ENCODE results near the gene DOK7.

Gene DOK7

DNA sequence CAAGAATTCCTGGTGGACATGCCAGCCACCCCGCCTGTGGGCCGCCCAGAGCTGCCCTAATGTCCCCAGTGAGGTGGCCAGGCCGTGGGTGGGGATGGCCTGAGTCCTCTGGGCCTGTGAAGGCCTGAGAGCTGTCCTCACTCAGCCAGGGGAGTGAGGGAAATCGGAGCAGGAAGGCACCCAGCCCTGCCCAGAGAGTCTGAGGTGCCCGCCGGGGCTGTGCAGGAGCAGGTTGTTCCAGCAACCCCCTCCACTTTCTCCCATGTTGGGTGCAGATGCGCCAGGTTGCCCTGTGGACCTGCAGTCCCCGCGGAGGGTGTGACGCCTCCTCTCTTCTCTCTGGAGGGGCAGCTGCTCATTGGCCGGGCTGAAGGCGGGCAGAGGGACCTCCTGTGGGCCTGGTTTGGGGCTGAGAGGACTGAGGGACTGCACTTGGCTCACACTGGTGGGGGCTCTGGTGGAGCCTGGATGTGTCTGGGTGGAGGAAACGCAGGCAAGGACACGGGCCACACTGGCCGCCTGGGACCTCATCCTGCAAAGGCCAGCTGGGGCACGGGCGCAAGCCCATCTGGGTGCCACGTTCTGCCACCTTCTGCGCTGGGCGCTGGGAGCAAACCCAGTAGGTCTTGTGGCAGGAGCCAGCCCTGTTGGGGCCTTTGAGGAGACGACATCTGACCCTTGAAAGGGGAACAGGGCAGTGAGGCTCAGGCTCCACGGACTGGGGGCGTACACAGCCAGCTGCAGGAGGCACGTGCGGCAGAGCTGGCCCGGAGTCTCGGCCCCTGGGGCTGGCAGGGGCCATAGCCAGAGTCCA is 14.0 kb downstream of the DOK7 start:
- no peak for DNase-seq

- no peak for DNase-seq
Measured at GRCh38 chr4:3477750-3478430, 14.8 kb downstream of the DOK7 start.

DNA sequence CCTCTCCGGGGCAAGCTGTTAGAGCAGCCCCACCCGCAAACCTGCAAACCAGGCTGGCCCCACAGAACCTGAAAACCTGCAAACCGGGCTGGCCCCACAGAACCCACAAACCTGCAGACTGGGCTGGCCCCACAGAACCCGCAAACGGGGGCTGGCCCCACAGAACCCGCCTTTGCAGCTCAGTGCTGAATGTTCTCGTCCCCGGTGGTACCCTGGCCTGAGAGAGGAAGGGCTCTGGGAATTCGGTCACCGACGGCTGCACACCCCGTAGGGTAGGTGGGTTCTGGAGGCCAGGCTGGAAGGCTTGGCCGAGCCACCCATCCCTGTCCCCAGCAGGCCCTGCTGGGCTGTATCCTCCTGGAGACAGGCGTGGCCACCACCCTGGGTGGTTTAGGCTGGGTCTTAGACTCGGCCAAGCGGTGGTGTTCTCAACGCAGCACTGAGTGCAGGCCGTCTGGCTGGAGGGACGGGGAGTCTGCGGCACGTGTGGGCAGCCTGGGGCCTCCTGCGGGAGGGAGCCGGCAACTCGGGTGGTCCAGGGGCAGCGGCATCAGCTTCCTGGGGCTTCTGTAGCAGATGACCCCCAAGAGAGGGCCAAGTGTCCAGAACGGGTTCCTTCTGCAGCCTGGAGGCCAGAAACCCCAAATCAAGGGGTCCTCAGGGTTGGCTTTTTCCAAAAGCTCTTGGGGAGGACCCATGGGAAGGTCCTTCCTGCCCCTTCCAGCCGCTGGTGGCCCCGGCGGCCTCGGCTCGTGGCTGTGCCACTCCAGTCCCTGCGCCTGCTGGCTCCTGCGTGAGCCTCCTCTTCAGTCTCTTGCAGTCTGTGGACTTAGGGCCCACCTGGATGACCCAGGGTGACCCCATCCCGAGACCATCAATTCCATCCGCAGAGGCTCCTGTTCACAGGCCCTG is 15.6 kb downstream of the DOK7 start:
- no peak for DNase-seq

DNA sequence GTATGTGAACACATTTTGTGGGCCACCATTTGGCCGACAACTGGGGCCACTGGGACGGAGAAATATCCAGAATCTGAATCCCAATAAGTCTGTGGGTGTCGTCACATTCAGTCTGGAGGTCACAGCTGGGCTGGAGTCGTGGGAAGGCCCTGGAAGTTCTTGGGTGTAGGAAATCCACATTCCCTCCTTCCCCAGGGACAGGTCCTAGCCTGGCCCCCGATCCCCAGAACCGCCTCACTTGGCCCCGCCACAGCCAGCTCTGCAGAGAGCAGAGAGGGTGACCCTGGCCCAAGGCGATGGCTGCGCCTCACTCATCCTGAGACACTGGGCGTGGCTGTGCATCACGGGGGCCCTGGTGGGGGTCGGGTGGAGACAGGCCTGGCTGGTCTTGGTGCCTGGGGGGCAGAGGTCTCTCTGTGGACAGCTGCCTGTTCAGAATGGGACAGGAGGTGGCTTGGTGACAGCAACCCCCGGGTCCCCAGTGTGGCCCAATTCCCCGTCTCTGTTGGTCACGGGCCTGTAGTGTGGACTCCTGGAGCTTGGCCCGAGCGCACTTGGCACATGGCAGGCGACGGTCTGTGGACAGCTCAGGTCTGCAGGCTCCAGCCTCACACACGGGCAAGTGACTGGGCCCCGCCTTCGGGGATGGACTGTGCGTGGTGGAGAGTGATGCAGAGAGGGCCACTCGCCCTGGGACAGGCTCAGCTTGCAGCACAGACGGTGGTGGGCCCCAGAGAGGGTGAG is 16.4 kb downstream of the DOK7 start:
- DNase-seq, result no peak

DNA sequence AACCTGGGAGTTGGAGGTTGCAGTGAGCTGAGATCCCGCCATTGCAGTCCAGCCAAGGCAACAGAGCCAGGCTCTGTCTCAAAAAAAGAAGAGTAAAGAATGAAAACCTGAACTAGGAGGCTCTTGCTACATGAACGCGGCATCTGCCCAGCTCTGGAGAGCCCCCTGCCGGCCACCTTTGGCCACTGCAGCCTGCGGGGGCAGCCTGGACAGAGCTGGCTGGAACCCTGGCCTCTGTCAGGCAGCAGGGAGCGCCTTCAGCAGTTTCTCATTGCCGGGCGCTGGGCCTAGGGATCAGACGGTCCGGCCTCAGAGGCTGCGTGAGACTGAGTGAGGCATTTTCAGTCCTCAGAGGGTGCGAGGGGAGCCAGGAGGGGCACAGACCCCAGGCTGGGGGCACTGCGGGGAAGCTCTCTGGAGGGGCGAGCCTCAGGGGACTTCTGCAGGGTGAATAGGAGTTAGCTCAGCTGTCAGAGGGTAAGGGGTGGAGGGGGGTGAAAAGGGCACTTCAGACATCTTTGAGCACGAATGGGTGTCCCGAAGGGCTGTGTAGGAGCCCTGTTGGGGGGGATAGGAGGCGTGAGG is 17.5 kb downstream of the DOK7 start:
- no peak for DNase-seq

- DNase-seq, result no peak
Measured at GRCh38 chr4:3481113-3481531, 18.0 kb downstream of the DOK7 start.

- DNase-seq, result no peak
Measured at GRCh38 chr4:3481783-3482393, 18.8 kb downstream of the DOK7 start.

DNA sequence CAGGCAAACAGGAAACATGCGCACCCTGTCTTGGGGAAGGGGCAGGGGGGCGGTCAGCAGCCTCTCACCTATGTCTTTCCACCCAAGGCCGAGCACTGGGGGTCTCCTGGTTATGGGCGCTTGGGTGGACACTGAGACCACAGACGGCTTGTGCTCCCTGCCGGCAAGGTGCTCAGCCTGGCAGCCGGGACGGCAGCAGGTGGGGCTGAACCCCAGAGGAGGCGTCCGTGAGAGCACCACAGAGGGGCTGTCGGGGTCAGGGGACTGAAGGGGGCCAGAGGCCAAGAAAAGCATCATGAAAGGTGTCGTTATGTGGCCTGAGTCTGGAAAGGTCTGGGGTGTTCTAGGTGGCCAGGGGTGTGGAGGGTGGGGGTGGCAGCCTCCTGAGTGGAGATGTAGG is 19.6 kb downstream of the DOK7 start:
- DNase-seq, result no peak

DNA sequence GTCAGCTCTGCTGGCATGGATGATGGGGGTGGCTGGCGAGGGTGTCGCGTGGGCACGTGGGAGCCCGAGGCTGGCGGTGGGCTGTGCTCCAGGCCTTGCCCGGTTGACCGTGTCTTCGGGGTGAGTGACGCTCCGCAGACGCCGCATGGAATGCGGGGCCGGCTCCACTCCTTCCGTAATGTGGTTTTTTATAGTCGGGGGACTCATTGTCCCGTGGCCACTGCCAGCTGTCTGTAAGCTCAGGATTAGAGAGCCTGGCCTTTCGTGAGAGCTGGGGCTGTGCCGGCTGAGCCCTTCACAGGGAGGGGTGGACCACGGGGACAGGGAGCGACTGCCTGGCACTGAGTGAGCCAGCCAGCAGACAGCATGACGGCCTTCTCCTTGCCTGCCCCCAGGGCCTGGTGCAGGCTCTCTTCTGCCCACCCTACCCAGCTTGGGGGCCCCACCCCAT is 20.4 kb downstream of the DOK7 start:
- DNase-seq, result no peak

- DNase-seq, result no peak
Measured at GRCh38 chr4:3484057-3484973, 21.2 kb downstream of the DOK7 start.

- no peak for DNase-seq
Measured at GRCh38 chr4:3485011-3485791, 22.1 kb downstream of the DOK7 start.

GRCh38 chr4:3485886-3486540 is 22.9 kb downstream of the DOK7 start:
- no peak for DNase-seq

DNA sequence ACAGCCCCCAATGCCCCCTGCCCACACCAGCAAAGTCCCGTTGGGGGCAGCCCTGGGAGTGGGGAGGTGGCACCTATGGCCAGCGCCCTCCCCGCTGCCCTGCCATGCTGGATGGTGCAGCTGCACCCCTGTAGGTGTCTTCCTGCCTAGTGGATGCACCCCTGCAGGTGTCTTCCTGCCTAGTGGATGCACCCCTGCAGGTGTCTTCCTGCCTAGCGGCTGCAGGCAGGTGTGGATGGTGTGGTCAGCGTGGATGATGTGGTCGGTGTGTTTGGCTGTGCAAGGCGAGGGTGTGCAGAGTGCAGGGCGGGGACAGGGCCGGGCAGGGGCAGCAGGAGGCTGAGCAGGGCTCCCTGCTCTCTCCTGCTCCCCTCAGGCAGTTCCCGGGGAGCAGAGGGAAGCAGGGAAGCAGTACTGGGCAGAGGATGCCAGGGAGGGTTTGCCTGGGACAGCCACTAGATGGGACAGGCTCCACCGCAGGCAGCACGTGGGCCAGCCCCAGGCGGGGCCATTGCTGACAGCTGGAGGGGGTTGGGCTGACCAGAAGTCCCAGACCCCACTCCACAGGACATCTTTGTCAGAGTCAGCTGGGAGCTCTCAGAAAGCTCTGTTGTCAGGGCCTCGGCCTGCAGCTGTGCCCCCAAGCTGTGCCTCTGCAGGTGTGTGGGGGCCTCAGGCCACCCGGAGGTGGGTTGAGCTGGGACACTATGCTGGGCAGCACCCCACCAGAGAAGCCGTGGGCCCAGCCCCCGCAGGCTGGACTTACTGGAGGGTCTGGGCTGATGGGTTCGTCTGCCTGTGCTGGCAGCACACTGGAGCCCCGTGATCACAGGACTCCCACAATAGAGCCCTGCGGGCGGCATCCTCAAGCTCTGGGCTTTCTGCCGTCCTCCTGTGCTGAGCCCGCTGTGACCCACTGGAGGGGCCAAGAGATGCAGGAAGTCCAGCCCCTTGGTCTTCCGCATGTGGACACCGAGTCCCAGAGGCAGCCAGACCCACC is 23.7 kb downstream of the DOK7 start:
- DNase-seq, result no peak

- DNase-seq, result no peak
Measured at GRCh38 chr4:3487861-3488260, 24.8 kb downstream of the DOK7 start.

DNA sequence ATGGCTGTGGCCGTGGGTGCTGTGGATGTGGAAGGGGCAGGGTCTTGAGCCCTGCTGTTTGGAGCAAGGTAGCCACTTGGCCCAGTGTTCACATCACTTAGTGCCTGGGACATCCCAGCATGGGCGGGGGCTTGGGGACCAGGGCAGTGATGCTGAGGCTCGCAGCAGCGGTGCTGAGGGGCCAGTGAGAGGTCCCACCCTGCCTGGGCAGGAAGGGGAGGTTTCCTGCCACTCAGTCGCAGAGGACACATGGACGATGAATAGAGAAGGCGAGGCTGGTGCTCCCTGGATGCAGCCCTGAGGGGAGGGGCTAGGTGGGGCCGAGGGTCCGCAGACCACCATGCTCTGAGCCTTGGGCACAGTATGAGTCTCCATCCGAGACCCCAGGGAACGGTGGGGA is 25.7 kb downstream of the DOK7 start:
- DNase-seq, result no peak

DNA sequence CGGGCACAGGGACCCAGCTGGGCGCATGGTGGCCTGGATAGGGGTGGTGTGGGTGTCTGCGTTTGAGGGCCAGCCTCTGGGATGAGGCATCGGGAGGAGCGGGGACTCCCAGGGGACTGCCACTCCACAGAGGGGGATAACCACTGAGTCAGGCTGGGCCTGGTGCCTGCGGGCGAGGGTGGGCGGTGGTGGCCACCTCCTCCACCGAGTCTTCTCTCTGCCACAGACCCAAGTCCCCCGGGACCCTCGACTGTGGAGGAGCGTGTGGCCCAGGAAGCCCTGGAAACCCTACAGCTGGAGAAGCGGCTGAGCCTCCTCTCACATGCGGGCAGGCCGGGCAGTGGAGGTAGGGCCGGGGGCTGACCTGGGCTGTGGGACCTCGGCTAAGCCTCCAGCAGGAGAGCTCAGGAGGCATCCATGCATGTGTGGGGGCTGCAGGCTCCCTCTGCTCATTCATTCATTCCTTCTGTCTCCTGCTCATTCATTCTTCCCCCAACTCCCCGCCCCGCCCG is 26.4 kb downstream of the DOK7 start:
- no peak for DNase-seq

GRCh38 chr4:3491681-3492405 is 28.7 kb downstream of the DOK7 start:
- no peak for DNase-seq

Measured in cortex of kidney (tissue), 1 donor.